Skeletal muscle satellite cell (primary cell): ENCODE data around the gene METTL23.
A peak's percentile ranks its signal among the peaks of the same experiment; 100 is the strongest.
"Not testable (repeated sequence)": the region's sequence is repeated elsewhere in the genome, so short reads cannot be mapped to it uniquely, and the experiment has no call there.

ENCODE experiments used
- H3K27me3 ChIP-seq: 2 replicates; pipeline ENCODE4 v1.7.0; 2013; ENCODE audit warnings: low read length; ENCODE audit not compliant: control insufficient read depth, insufficient read depth
- H3K36me3 ChIP-seq: 2 replicates; pipeline ENCODE4 v1.7.0; 2013; ENCODE audit warnings: mild to moderate bottlenecking, control low read depth, low read length; ENCODE audit not compliant: insufficient read depth
- H3K4me1 ChIP-seq: 2 replicates; pipeline ENCODE4 v1.7.0; 2013; ENCODE audit warnings: low read length; ENCODE audit not compliant: control insufficient read depth, insufficient read depth
- H3K4me2 ChIP-seq: 2 replicates; pipeline ENCODE4 v1.7.0; 2013; ENCODE audit warnings: mild to moderate bottlenecking, low read length
- H3K4me3 ChIP-seq: 2 replicates; pipeline ENCODE4 v1.7.0; 2013; ENCODE audit warnings: low read length
- H3K9ac ChIP-seq: 2 replicates; pipeline ENCODE4 v1.7.0; 2013; ENCODE audit warnings: mild to moderate bottlenecking, low read depth, low read length, moderate library complexity
- H3K9me3 ChIP-seq: replicated peaks from 2 replicates; pipeline ENCODE4 v1.7.0; 2013; ENCODE audit warnings: mild to moderate bottlenecking, control low read depth, low read length

METTL23 gene

DNA sequence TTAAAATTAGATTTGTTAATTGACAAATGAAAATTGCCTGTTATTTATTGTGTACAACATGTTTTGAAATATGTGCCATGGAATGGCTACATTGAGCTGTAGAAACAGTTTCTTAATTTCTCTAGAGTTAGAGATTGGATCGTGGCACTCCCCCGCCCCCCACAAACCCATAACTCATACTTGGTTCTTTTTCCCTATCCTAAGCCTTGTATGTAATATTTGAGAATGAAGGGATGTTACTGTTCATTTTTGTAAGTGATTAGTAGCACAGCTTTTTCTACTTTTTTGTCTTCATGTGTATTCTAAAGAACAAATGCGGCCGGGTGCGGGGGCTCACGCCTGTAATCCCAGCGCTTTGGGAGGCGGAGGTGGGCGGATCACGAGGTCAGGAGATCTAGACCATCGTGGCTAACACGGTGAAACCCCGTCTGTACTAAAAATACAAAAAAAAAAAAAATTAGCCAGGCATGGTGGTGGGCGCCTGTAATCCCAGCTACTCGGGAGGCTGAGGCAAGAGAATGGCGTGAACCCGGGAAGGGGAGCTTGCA, 13.0 kb downstream of the METTL23 start:
- H3K27me3 ChIP-seq, H3K4me3 ChIP-seq, H3K9me3 ChIP-seq: not testable (repeated sequence)
- Histone ChIP-seq H3K36me3 (peaks cover 40% of the 10 kb centered on the region), H3K4me1 (peaks cover 22% of the 10 kb centered on the region), H3K4me2 (peak overlapping the region; percentile 94), H3K9ac (peak overlapping the region; percentile 95)

GRCh38 chr17:76740329-76741118, 13.9 kb downstream of the METTL23 start:
- Histone ChIP-seq H3K9ac (no peak overlapping the region), H3K36me3 (peaks cover 40% of the 10 kb centered on the region), H3K4me1 (peaks cover 18% of the 10 kb centered on the region), H3K27me3 (no peaks in the 10 kb centered on the region), H3K9me3 (no peaks in the 10 kb centered on the region), H3K4me2 (peak overlapping the region; percentile 64), H3K4me3 (peak overlapping the region; percentile 7)

DNA sequence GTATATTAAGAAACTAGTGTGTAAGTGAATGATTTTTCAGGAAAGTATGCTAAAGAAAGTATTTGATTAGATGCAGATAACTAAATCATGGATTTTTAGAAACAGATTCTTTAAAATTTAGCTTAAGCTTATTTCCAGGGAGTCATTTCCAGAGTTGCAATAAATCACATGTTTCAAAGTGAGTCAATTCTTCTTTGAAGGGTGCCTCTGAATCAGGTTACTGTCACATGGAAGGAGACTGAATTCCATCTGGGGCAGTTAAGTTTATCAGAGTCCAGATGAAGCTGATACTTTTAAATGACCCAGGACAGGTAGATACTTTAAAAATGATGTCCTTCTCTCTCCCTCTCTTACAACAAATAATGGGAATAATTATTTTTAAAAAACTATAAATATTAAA, 16.3 kb downstream of the METTL23 start:
- H3K4me1 ChIP-seq, result peaks cover 18% of the 10 kb centered on the region
- H3K36me3 ChIP-seq, result peaks cover 30% of the 10 kb centered on the region
- H3K9ac ChIP-seq, result no peak overlapping the region
- no peaks in the 10 kb centered on the region for H3K9me3 ChIP-seq
- no peak overlapping the region for H3K4me3 ChIP-seq
- H3K4me2 ChIP-seq, result no peak overlapping the region
- no peaks in the 10 kb centered on the region for H3K27me3 ChIP-seq

GRCh38 chr17:76744747-76745146, 18.1 kb downstream of the METTL23 start:
- H3K4me1 ChIP-seq, result peaks cover 8% of the 10 kb centered on the region
- H3K4me3 ChIP-seq, result no peak overlapping the region
- peaks cover 30% of the 10 kb centered on the region for H3K36me3 ChIP-seq
- H3K9ac ChIP-seq, result no peak overlapping the region
- H3K9me3 ChIP-seq, result no peaks in the 10 kb centered on the region
- no peak overlapping the region for H3K4me2 ChIP-seq
- H3K27me3 ChIP-seq, result no peaks in the 10 kb centered on the region

DNA sequence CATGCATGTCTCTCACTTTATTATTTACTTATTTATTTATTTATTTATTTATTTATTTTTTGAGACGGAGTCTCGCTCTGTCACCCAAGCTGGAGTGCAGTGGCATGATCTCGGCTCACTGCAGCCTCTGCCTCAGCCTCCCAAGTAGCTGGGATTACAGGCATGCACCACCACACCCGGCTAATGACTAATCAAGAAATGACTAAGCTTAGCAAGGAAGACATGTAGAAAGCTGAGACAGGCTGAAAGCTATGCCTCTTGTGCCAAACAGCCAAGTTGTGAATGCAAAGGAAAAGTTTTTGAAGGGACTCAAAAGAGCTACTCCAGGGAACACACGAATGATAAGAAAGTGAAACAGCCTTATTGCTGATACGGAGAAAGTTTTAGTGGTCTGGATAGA, 19.1 kb downstream of the METTL23 start:
- not testable (repeated sequence) for H3K4me2 ChIP-seq, H3K27me3 ChIP-seq, H3K4me1 ChIP-seq, H3K9me3 ChIP-seq, H3K9ac ChIP-seq, H3K4me3 ChIP-seq
- H3K36me3 ChIP-seq, result peaks cover 30% of the 10 kb centered on the region

DNA sequence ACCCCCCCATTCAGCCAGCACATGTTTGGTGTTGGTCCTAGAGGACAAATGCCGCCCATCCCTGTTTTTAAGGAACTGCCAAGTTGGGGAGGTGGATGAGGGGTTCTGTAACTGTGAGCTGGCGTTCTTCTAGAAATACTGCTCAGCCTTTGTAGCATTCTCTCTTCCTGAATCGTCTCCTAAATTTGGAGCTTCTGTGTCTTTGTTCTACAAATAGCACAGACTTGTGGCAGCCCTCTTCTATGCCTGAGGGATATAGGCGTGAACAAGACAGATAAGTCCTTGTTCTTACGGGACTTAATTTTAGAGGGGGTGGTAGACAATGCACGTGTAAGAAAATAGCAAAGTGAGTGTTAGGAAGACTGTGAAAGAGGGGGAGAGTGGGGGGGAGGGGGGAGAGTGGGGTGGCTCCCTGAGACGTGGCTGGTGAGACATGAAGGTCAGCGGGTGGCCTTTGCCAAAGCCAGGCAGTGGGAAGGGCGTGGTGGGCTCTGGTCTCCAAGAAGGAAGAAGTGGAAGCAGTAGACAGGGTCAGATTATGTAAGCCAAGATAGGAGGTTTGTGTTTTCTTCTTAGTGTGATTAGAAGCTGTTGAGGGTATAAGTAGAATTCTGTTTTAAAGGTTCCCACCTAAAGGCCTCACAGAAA, 21.2 kb downstream of the METTL23 start:
- peaks cover under 1% of the 10 kb centered on the region for H3K4me1 ChIP-seq
- peaks cover 21% of the 10 kb centered on the region for H3K36me3 ChIP-seq
- no peaks in the 10 kb centered on the region for H3K27me3 ChIP-seq
- no peak overlapping the region for H3K4me2 ChIP-seq
- no peaks in the 10 kb centered on the region for H3K9me3 ChIP-seq
- no peak overlapping the region for H3K4me3 ChIP-seq
- H3K9ac ChIP-seq, result no peak overlapping the region

DNA sequence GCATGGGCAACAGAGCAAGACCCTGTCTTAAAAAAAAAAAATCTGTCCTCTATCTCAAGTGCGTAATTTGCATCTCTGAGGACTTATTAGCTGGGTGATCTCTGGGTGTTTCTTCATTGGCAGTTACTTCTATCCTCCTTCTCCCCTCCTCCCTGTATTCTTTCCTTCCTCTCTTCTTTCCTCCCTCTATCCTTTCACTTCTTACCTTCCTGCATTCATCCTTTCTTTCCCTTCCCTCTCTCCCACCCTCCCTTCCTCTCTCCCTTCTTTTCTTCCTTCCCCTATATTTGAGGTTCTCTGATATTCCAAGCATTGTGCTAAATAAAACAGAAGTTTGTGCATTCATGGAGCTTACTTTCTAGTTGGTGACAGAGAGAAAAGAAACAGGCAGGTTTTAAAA, 22.0 kb downstream of the METTL23 start:
- H3K27me3 ChIP-seq, result no peaks in the 10 kb centered on the region
- H3K4me1 ChIP-seq, result no peaks in the 10 kb centered on the region
- no peaks in the 10 kb centered on the region for H3K9me3 ChIP-seq
- peaks cover 19% of the 10 kb centered on the region for H3K36me3 ChIP-seq
- H3K9ac ChIP-seq, result no peak overlapping the region
- H3K4me2 ChIP-seq, result no peak overlapping the region
- H3K4me3 ChIP-seq, result no peak overlapping the region

- Histone ChIP-seq H3K9me3 (no peaks in the 10 kb centered on the region), H3K9ac (no peak overlapping the region), H3K4me3 (no peak overlapping the region), H3K4me1 (no peaks in the 10 kb centered on the region), H3K27me3 (no peaks in the 10 kb centered on the region), H3K36me3 (peaks cover 9% of the 10 kb centered on the region), H3K4me2 (no peak overlapping the region)
Measured at GRCh38 chr17:76751416-76751993, 24.9 kb downstream of the METTL23 start.

GRCh38 chr17:76752006-76752405, 25.4 kb downstream of the METTL23 start:
- Histone ChIP-seq H3K4me3 (no peak overlapping the region), H3K9me3 (no peaks in the 10 kb centered on the region), H3K36me3 (peaks cover 12% of the 10 kb centered on the region), H3K4me1 (no peaks in the 10 kb centered on the region), H3K9ac (no peak overlapping the region), H3K4me2 (no peak overlapping the region), H3K27me3 (no peaks in the 10 kb centered on the region)

DNA sequence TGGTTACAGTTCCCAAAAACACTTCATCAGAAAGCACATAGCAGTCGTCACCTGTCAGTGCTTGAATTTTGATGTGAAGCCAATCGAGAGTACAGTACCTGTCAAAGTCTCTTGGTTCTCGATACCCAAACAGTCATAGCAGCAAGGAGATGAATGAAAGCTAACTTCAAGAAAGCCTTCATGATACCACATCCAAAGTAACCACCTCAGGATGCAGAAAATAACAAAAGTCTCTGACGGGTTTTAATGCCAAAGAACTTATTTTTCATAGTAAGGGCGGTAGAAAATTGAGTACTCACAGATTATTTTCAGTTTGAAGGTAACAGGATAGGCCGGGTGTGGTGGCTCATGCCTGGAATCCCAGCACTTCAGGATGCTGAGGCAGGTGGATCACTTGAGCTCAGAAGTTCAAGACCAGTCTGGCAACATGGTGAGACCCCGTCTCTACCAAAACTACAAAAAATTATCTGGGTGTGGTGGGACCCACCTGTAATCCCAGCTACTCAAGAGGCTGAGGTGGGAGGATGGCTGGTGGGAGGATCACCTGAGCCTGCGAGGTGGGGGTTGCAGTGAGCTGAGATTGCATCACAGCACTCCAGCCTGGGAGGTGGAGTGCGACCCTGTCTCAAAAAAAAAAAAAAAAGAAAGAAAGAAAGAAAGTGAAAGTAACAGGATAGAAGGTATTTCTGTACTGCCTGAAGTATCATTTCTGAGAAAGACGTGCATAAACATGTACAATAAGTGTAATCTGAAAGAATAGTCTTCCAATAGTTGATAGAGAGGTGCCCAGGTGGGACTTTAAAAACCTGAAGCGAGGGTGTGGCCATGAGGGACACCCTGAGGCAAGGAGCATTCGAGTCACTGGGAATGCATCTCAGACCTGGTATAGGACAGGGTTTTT, 26.7 kb downstream of the METTL23 start:
- Histone ChIP-seq H3K4me2 (no peak overlapping the region), H3K9ac (no peak overlapping the region), H3K4me3 (no peak overlapping the region), H3K9me3 (no peaks in the 10 kb centered on the region), H3K4me1 (no peaks in the 10 kb centered on the region), H3K36me3 (peaks cover 19% of the 10 kb centered on the region), H3K27me3 (no peaks in the 10 kb centered on the region)

- Histone ChIP-seq H3K4me1 (no peaks in the 10 kb centered on the region), H3K36me3 (peaks cover 21% of the 10 kb centered on the region), H3K27me3 (no peaks in the 10 kb centered on the region), H3K9me3 (no peaks in the 10 kb centered on the region), H3K4me3 (no peak overlapping the region), H3K9ac (no peak overlapping the region), H3K4me2 (no peak overlapping the region)
Measured at GRCh38 chr17:76755285-76755684, 28.6 kb downstream of the METTL23 start.
